NCI-H2227 (cell line): ENCODE measurements around the gene INAFM1.
"Not testable (repeated sequence)": the region's sequence is repeated elsewhere in the genome, so short reads cannot be mapped to it uniquely, and the experiment has no call there.

Source experiments
- DNase-seq: peaks from one replicate; lab custom pipeline; 2025; ENCODE audit not compliant: unreplicated experiment; lab: John Stamatoyannopoulos, UW

Gene INAFM1

GRCh38 chr19:47240996-47241918 lies 33.4 kb upstream of the INAFM1 start:
- DNase-seq: peak; percentile 81

- DNase-seq: no peak
Observed at GRCh38 chr19:47241919-47242577, 32.6 kb upstream of the INAFM1 start.

- no peak for DNase-seq
Observed at GRCh38 chr19:47243364-47243775, 31.3 kb upstream of the INAFM1 start.

- peak; percentile 90 for DNase-seq
Observed at GRCh38 chr19:47243776-47244547, 30.7 kb upstream of the INAFM1 start.

GRCh38 chr19:47247308-47247990 lies 27.2 kb upstream of the INAFM1 start:
- DNase-seq: peak; percentile 59

GRCh38 chr19:47253016-47253415 lies 21.7 kb upstream of the INAFM1 start:
- not testable (repeated sequence) for DNase-seq

- DNase-seq: no peak
Observed at GRCh38 chr19:47253467-47253881, 21.2 kb upstream of the INAFM1 start.

GRCh38 chr19:47253970-47254369 lies 20.7 kb upstream of the INAFM1 start:
- DNase-seq: no peak

- peak; percentile 96 for DNase-seq
Observed at GRCh38 chr19:47255879-47256692, 18.6 kb upstream of the INAFM1 start, which contains the start of gene CCDC9. Gene CCDC9, plus strand, starts transcription at chr19:47256525. Its CDS starts 1,876 bp downstream, at chr19:47258401.

- peak; percentile 99 for DNase-seq
Observed at GRCh38 chr19:47256693-47257410, 17.8 kb upstream of the INAFM1 start.

- DNase-seq: no peak
Observed at GRCh38 chr19:47257411-47258169, 17.1 kb upstream of the INAFM1 start.

- no peak for DNase-seq
Observed at GRCh38 chr19:47258434-47258833, 16.3 kb upstream of the INAFM1 start.

- no peak for DNase-seq
Observed at GRCh38 chr19:47258895-47259555, 15.7 kb upstream of the INAFM1 start.

- DNase-seq: no peak
Observed at GRCh38 chr19:47260476-47260875, 14.2 kb upstream of the INAFM1 start.

- DNase-seq: not testable (repeated sequence)
Observed at GRCh38 chr19:47261946-47262793, 12.5 kb upstream of the INAFM1 start.

GRCh38 chr19:47264629-47265028 lies 10.1 kb upstream of the INAFM1 start:
- no peak for DNase-seq

- no peak for DNase-seq
Observed at GRCh38 chr19:47266401-47266941, 8.2 kb upstream of the INAFM1 start.
